ENCODE results near the gene DNM3.
"Not testable (repeated sequence)": the region's sequence is repeated elsewhere in the genome, so short reads cannot be mapped to it uniquely, and the experiment has no call there.

Gene DNM3

GRCh38 chr1:172430128-172430454 is 588.8 kb downstream of the DNM3 start:
- Histone ChIP-seq H3K4me2 (ENCODE audit: low read depth, low read length, poor library complexity, severe bottlenecking) (no peak overlapping the region), H3K9ac (ENCODE audit: low read length) (no peak overlapping the region), H3K27me3 (ENCODE audit: low read length) (no peaks in the 10 kb centered on the region), H3K4me3 (ENCODE audit: insufficient read depth, low read length, poor library complexity, severe bottlenecking) (no peak overlapping the region), H3K27ac (ENCODE audit: low read depth, low read length) (no peak overlapping the region), H2AFZ (ENCODE audit: low read depth, low read length, severe bottlenecking) (no peak overlapping the region), H3K9me2 (replicated peaks; ENCODE audit: insufficient read depth, low read length) (no peaks in the 10 kb centered on the region), H3K79me2 (ENCODE audit: insufficient read depth, low read length) (no peaks in the 10 kb centered on the region), H3F3A (ENCODE audit: insufficient read depth) (no peaks in the 10 kb centered on the region), H4K20me1 (ENCODE audit: low read depth, low read length) (no peaks in the 10 kb centered on the region), H3K9me3 (ENCODE audit: insufficient read depth, low read length) (no peaks in the 10 kb centered on the region), H3K36me3 (ENCODE audit: low read length) (no peaks in the 10 kb centered on the region)
- TF ChIP-seq EZH2phosphoT487 (conservative IDR thresholded peaks at IDR 0.05; ENCODE audit: low read length) (no peak), CTCF (IDR thresholded peaks at IDR 0.05; ENCODE audit: insufficient read depth, low read length, poor library complexity, severe bottlenecking) (no peak)

- Histone ChIP-seq H3K79me2 (ENCODE audit: insufficient read depth, low read length) (no peaks in the 10 kb centered on the region), H3K9me3 (ENCODE audit: insufficient read depth, low read length) (no peaks in the 10 kb centered on the region), H3K27ac (ENCODE audit: low read depth, low read length) (no peak overlapping the region), H4K20me1 (ENCODE audit: low read depth, low read length) (no peaks in the 10 kb centered on the region), H3K36me3 (ENCODE audit: low read length) (no peaks in the 10 kb centered on the region), H3K9ac (ENCODE audit: low read length) (no peak overlapping the region), H2AFZ (ENCODE audit: low read depth, low read length, severe bottlenecking) (no peak overlapping the region), H3F3A (ENCODE audit: insufficient read depth) (no peaks in the 10 kb centered on the region), H3K27me3 (ENCODE audit: low read length) (no peaks in the 10 kb centered on the region), H3K4me3 (ENCODE audit: insufficient read depth, low read length, poor library complexity, severe bottlenecking) (no peak overlapping the region), H3K4me2 (ENCODE audit: low read depth, low read length, poor library complexity, severe bottlenecking) (no peak overlapping the region), H3K9me2 (replicated peaks; ENCODE audit: insufficient read depth, low read length) (no peaks in the 10 kb centered on the region)
- no peak for TF ChIP-seq EZH2phosphoT487 (conservative IDR thresholded peaks at IDR 0.05; ENCODE audit: low read length)
- TF ChIP-seq CTCF (IDR thresholded peaks at IDR 0.05; ENCODE audit: insufficient read depth, low read length, poor library complexity, severe bottlenecking): no peak
These were observed 589.9 kb downstream of the DNM3 start for GRCh38 chr1:172431204-172431603.

GRCh38 chr1:172431721-172432192 is 590.5 kb downstream of the DNM3 start:
- H2AFZ ChIP-seq (ENCODE audit: low read depth, low read length, severe bottlenecking): no peak overlapping the region

GRCh38 chr1:172437183-172437582 is 595.9 kb downstream of the DNM3 start:
- not testable (repeated sequence) for H2AFZ ChIP-seq (ENCODE audit: low read depth, low read length, severe bottlenecking); H3F3A ChIP-seq (ENCODE audit: insufficient read depth)

More at GRCh38 chr1:172431721-172432192, 590.5 kb downstream of the DNM3 start:
- no peaks in the 10 kb centered on the region for H4K20me1 ChIP-seq (ENCODE audit: low read depth, low read length)
- H3K36me3 ChIP-seq (ENCODE audit: low read length): no peaks in the 10 kb centered on the region
- no peak overlapping the region for H3K27ac ChIP-seq (ENCODE audit: low read depth, low read length)
- H3K9me2 ChIP-seq (replicated peaks; ENCODE audit: insufficient read depth, low read length): no peaks in the 10 kb centered on the region
- no peaks in the 10 kb centered on the region for H3K27me3 ChIP-seq (ENCODE audit: low read length)
- no peaks in the 10 kb centered on the region for H3K9me3 ChIP-seq (ENCODE audit: insufficient read depth, low read length)
- no peak overlapping the region for H3K4me2 ChIP-seq (ENCODE audit: low read depth, low read length, poor library complexity, severe bottlenecking)
- no peak overlapping the region for H3K9ac ChIP-seq (ENCODE audit: low read length)
- no peak overlapping the region for H3K4me3 ChIP-seq (ENCODE audit: insufficient read depth, low read length, poor library complexity, severe bottlenecking)
- H3F3A ChIP-seq (ENCODE audit: insufficient read depth): no peaks in the 10 kb centered on the region
- TF ChIP-seq CTCF (IDR thresholded peaks at IDR 0.05; ENCODE audit: insufficient read depth, low read length, poor library complexity, severe bottlenecking): no peak
- TF ChIP-seq EZH2phosphoT487 (conservative IDR thresholded peaks at IDR 0.05; ENCODE audit: low read length): no peak
- H3K79me2 ChIP-seq (ENCODE audit: insufficient read depth, low read length): no peaks in the 10 kb centered on the region

More at GRCh38 chr1:172437183-172437582, 595.9 kb downstream of the DNM3 start:
- H3K9ac ChIP-seq (ENCODE audit: low read length); H3K9me3 ChIP-seq (ENCODE audit: insufficient read depth, low read length); H3K4me3 ChIP-seq (ENCODE audit: insufficient read depth, low read length, poor library complexity, severe bottlenecking); H3K36me3 ChIP-seq (ENCODE audit: low read length); H3K4me2 ChIP-seq (ENCODE audit: low read depth, low read length, poor library complexity, severe bottlenecking); H3K27me3 ChIP-seq (ENCODE audit: low read length); H3K27ac ChIP-seq (ENCODE audit: low read depth, low read length); H3K79me2 ChIP-seq (ENCODE audit: insufficient read depth, low read length); H3K9me2 ChIP-seq (replicated peaks; ENCODE audit: insufficient read depth, low read length); H4K20me1 ChIP-seq (ENCODE audit: low read depth, low read length): not testable (repeated sequence)
